Activated CD8-positive, alpha-beta T cell treated with anti-CD3 and anti-CD28 coated beads for 36 hours (primary cell): ENCODE results near the gene VPS37D. TPM values are rescaled to one million over a fixed set of nuclear protein-coding genes. Genes with fewer than 3 reads are reported as not detected.

Experiments
- ATAC-seq: fragments of 200-7000 bp; cut with Tn5 transposase; one replicate; pipeline ENCODE4 v1.10.0; 2021; ENCODE audit warnings: mild to moderate bottlenecking, moderate library complexity
- CTCF ChIA-PET: fragments of 350-600 bp; sonication (Branson Sonifier 250); formaldehyde crosslinking; loops from one replicate; lab custom pipeline; 2021; ENCODE audit warnings: antibody characterized with exemption; lab: Charles Lee
- POLR2A ChIA-PET: fragments of 350-600 bp; sonication (Branson Sonifier 250); formaldehyde crosslinking; loops from one replicate; lab custom pipeline; 2021; ENCODE audit warnings: antibody characterized with exemption; lab: Charles Lee
- DNase-seq: peaks from one replicate; pipeline ENCODE4 v3.0.0-alpha.2; 2020
- H3K27ac Mint-ChIP-seq: one replicate; pipeline ENCODE4 v1.8.0; 2021; ENCODE audit warnings: mild to moderate bottlenecking, mixed read lengths
- H3K27me3 Mint-ChIP-seq: one replicate; pipeline ENCODE4 v1.8.0; 2021; ENCODE audit warnings: mixed read lengths
- H3K36me3 Mint-ChIP-seq: one replicate; pipeline ENCODE4 v1.8.0; 2021; ENCODE audit warnings: low read depth, mixed read lengths
- H3K4me1 Mint-ChIP-seq: one replicate; pipeline ENCODE4 v1.8.0; 2021; ENCODE audit warnings: low read depth, mixed read lengths
- H3K4me3 Mint-ChIP-seq: one replicate; pipeline ENCODE4 v1.8.0; 2021; ENCODE audit warnings: mild to moderate bottlenecking, moderate library complexity, mixed read lengths
- H3K9me3 Mint-ChIP-seq: one replicate; pipeline ENCODE4 v1.8.0; 2021; ENCODE audit warnings: mixed read lengths
- intact Hi-C: fragments of 100-400 bp; cut with micrococcal nuclease; formaldehyde crosslinking; loops from one replicate; pipeline ENCODE4 v1.10.0; 2022
- total RNA-seq, 2 experiments: library from RNA; stranded (reverse); gene quantifications; one replicate each; pipeline ENCODE4 v1.2.3, GENCODE V29; 2021
- TF ChIP-seq, protein P1 (sequence below): fragments of 200-600 bp; IDR thresholded peaks from one replicate; pipeline ENCODE4 v1.8.0; 2022; ENCODE audit warnings: antibody characterized with exemption, mild to moderate bottlenecking

The VPS37D gene
- total RNA-seq, 2 experiments from 2014 or later, result 0.87 to 1.1 TPM

DNA sequence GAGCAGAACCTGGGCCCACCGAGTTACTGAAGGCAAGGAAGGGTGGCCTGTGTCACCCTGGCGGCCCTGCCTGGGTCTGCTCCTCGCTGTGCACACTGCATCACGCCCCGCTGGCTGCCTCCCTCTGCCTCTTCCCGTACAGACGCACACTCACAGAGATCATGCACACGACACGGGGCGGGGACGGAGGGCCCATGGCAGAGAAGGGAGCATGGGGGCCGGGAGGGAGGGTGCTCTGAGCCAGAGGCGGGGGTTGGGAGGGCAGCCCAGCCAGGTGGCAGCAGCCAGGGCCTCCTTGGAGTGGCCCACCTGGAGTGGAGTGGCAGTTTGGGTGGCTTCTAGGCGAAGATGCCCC lies 32.4 kb downstream of the VPS37D start:
- H3K4me1 Mint-ChIP-seq, result peaks cover 5% of the 10 kb centered on the region
- intact Hi-C loops, result no loop called here
- CTCF ChIA-PET, result interaction anchor here (1.0 to 3.7 kb wide), 3 partner anchors 16 to 93 kb away, joined by 3 to 16 read pairs (median 3); no protein-coding TSS in a partner anchor

DNA sequence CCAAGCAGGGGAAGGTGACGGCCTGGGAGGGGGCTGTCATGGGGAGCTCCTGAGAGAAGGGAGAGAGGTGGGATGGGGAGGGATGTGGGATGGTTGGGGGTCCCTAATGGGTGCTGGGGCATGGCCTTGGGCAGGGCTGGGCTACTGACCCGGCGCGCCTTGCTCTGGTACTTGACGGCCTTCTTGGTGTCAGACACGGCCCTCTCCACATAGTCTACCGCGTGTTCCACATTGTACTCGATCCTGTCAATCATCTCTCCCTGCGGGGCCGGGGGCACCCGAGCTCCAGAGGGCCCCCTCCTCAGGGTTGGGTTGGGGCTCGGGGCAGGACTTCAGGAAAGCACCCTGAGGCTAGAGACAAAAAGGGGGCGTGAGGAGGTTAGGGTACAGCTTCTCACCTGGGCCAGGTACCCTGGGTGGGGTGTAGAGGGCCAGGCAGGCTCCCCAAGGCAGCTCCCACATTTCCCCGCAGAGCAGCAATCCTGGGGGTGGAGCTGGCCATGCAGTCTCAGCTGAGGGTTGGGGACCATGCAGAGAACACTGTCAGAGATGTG lies 33.0 kb downstream of the VPS37D start:
- ATAC-seq, result no peak

More for the DNA sequence above, 32.4 kb downstream of the VPS37D start:
- Mint-ChIP-seq H3K4me3 (no peak overlapping the region), H3K27me3 (no peaks in the 10 kb centered on the region), H3K27ac (no peak overlapping the region), H3K36me3 (peaks cover 28% of the 10 kb centered on the region), H3K9me3 (no peaks in the 10 kb centered on the region)
- TF ChIP-seq, protein P1, sequence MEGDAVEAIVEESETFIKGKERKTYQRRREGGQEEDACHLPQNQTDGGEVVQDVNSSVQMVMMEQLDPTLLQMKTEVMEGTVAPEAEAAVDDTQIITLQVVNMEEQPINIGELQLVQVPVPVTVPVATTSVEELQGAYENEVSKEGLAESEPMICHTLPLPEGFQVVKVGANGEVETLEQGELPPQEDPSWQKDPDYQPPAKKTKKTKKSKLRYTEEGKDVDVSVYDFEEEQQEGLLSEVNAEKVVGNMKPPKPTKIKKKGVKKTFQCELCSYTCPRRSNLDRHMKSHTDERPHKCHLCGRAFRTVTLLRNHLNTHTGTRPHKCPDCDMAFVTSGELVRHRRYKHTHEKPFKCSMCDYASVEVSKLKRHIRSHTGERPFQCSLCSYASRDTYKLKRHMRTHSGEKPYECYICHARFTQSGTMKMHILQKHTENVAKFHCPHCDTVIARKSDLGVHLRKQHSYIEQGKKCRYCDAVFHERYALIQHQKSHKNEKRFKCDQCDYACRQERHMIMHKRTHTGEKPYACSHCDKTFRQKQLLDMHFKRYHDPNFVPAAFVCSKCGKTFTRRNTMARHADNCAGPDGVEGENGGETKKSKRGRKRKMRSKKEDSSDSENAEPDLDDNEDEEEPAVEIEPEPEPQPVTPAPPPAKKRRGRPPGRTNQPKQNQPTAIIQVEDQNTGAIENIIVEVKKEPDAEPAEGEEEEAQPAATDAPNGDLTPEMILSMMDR, result no peak
- DNase-seq (no peak), ATAC-seq (no peak)
- POLR2A ChIA-PET, result interaction anchor here (1.5 kb wide), 1 partner anchor 8 kb away, joined by 4 read pairs; no protein-coding TSS in a partner anchor

DNA sequence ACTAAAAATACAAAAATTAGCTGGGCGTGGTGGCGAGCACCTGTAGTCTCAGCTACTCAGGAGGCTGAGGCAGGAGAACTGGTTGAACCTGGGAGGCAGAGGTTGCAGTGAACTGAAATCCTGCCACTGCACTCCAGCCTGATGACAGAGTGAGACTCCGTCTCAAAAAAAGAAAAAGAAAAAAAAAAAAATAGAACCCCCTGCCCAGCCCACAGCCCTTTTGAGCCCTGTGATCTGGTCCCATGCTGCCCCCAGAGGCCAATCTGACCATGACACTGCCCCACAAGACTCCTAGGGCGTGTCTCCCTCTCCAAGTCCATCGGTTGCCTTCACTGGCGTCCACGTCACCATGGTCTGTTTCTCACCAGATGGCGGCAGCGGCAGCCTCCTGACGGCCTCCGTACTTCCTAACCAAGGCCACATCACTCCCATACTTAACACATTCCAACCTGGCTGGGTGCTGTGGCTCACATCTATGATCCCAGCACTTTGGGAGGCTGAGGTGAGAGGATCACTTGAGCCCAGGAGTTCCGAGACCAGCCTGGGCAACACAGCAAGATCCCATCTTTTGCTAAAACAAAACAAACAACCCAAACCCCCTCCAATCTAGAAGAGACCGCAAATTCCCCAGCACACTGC lies 33.8 kb downstream of the VPS37D start:
- DNase-seq, result peak; percentile 51
- no peak overlapping the region for H3K27ac Mint-ChIP-seq
- TF ChIP-seq, protein P1, result peak; percentile 63
- H3K9me3 Mint-ChIP-seq, result no peaks in the 10 kb centered on the region
- H3K36me3 Mint-ChIP-seq, result peaks cover 21% of the 10 kb centered on the region
- ChIA-PET CTCF (interaction anchor here (0.7 to 3.7 kb wide), 14 partner anchors 8 to 180 kb away, joined by 3 to 16 read pairs (median 4); partner anchors contain the start of gene BAZ1B), POLR2A (interaction anchor here (0.9 to 1.3 kb wide), 4 partner anchors 14 to 181 kb away, joined by 3 to 6 read pairs (median 3); no protein-coding TSS in a partner anchor)
- no peak overlapping the region for H3K4me3 Mint-ChIP-seq
- intact Hi-C loops, result no loop called here
- ATAC-seq, result peak; percentile 49
- H3K4me1 Mint-ChIP-seq, result peaks cover 7% of the 10 kb centered on the region
- no peaks in the 10 kb centered on the region for H3K27me3 Mint-ChIP-seq

More for the DNA sequence above, 33.0 kb downstream of the VPS37D start:
- TF ChIP-seq, protein P1, result no peak
- peaks cover 25% of the 10 kb centered on the region for H3K36me3 Mint-ChIP-seq
- ChIA-PET POLR2A (interaction anchor here (0.9 to 1.5 kb wide), 3 partner anchors 9 to 180 kb away, joined by 3 to 4 read pairs (median 3); no protein-coding TSS in a partner anchor), CTCF (interaction anchor here (0.7 to 3.7 kb wide), 8 partner anchors 11 to 139 kb away, joined by 3 to 16 read pairs (median 4); no protein-coding TSS in a partner anchor)
- H3K27ac Mint-ChIP-seq, result no peak overlapping the region
- no peak for DNase-seq
- no peaks in the 10 kb centered on the region for H3K9me3 Mint-ChIP-seq
- H3K4me3 Mint-ChIP-seq, result no peak overlapping the region
- H3K4me1 Mint-ChIP-seq, result peaks cover 5% of the 10 kb centered on the region
- intact Hi-C loops, result no loop called here
- no peaks in the 10 kb centered on the region for H3K27me3 Mint-ChIP-seq

DNA sequence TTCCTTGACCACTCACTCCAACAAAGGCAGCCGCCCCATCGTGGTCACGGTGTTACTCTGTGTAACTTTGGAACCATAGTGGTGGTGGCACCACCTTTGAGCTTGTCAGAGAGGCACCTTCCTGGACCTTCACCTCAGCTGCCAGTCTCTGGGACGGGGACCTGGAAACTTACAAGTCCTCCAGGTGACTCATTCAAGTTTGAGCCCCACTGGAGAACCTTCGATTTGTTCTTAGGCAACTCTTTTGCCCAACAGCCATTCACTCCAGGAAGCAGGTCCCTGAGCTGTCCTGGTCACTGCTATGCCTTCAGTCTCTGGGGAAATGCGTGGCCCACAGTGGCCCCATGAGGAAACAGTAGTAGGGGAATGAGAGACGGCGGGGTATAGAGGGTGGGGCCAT lies 34.6 kb downstream of the VPS37D start:
- no peak overlapping the region for H3K27ac Mint-ChIP-seq
- H3K27me3 Mint-ChIP-seq, result no peaks in the 10 kb centered on the region

More for the DNA sequence above, 34.6 kb downstream of the VPS37D start:
- Mint-ChIP-seq H3K36me3 (peaks cover 14% of the 10 kb centered on the region), H3K9me3 (no peaks in the 10 kb centered on the region), H3K4me1 (peaks cover 14% of the 10 kb centered on the region), H3K4me3 (no peak overlapping the region)
- intact Hi-C loops, result no loop called here
- ChIA-PET CTCF (interaction anchor here (0.9 to 3.7 kb wide), 11 partner anchors 9 to 180 kb away, joined by 3 to 16 read pairs (median 4); partner anchors contain the start of gene BAZ1B), POLR2A (interaction anchor here (1.3 kb wide), 2 partner anchors 13 to 117 kb away, joined by 3 to 6 read pairs; no protein-coding TSS in a partner anchor)
- TF ChIP-seq, protein P1, result no peak
- DNase-seq (no peak), ATAC-seq (no peak)
